OCI-LY1 (cell line): ENCODE measurements around the gene NDUFB4.

Experiments used
- H2AFZ ChIP-seq: fragments of 200-600 bp; sonication (generic), shearing (Covaris generic); 2 replicates; pipeline ENCODE4 v1.6.0; 2014; ENCODE audit warnings: antibody characterized with exemption, mild to moderate bottlenecking, low read length
- H3F3A ChIP-seq: fragments of 200-600 bp; sonication (generic), shearing (Covaris generic); 2 replicates; pipeline ENCODE4 v1.6.0; 2014; ENCODE audit warnings: mild to moderate bottlenecking, antibody characterized with exemption, low read length, moderate library complexity; ENCODE audit not compliant: insufficient read depth
- H3K27ac ChIP-seq: fragments of 200-600 bp; sonication (generic); 2 replicates; pipeline ENCODE4 v1.5.1; 2014; ENCODE audit warnings: low read length, mixed run types, mild to moderate bottlenecking, low read depth; ENCODE audit not compliant: poor library complexity, severe bottlenecking
- H3K27me3 ChIP-seq: fragments of 200-600 bp; sonication (generic); 2 replicates; pipeline ENCODE4 v1.6.0; 2014; ENCODE audit warnings: antibody characterized with exemption, mild to moderate bottlenecking, low read length, moderate library complexity; ENCODE audit not compliant: insufficient read depth
- H3K36me3 ChIP-seq: fragments of 200-600 bp; sonication (generic); 2 replicates; pipeline ENCODE4 v1.6.1; 2014; ENCODE audit warnings: mild to moderate bottlenecking, antibody characterized with exemption, low read length, moderate library complexity, mixed read lengths; ENCODE audit not compliant: insufficient read depth
- H3K4me1 ChIP-seq: fragments of 200-600 bp; sonication (generic); 2 replicates; pipeline ENCODE4 v1.5.1; 2014; ENCODE audit warnings: mild to moderate bottlenecking, low read length, moderate library complexity; ENCODE audit not compliant: insufficient read depth, severe bottlenecking
- H3K4me2 ChIP-seq: fragments of 200-600 bp; sonication (generic), shearing (Covaris generic); 2 replicates; pipeline ENCODE4 v1.6.1; 2014; ENCODE audit warnings: low read length
- H3K4me3 ChIP-seq: fragments of 200-600 bp; sonication (generic); 2 replicates; pipeline ENCODE4 v1.5.1; 2014; ENCODE audit warnings: low read length, low read depth, mild to moderate bottlenecking, mixed read lengths; ENCODE audit not compliant: poor library complexity, severe bottlenecking
- H3K79me2 ChIP-seq: fragments of 200-600 bp; shearing (Covaris generic); 2 replicates; pipeline ENCODE4 v1.6.1; 2016; ENCODE audit warnings: mixed run types, low read length, mixed read lengths; ENCODE audit not compliant: insufficient read depth
- H3K9ac ChIP-seq: fragments of 200-600 bp; sonication (generic), shearing (Covaris generic); 2 replicates; pipeline ENCODE4 v1.6.1; 2014; ENCODE audit warnings: mild to moderate bottlenecking, low read length, mixed read lengths
- H3K9me2 ChIP-seq: fragments of 200-600 bp; sonication (generic), shearing (Covaris generic); 2 replicates; pipeline ENCODE4 v1.6.1; 2014; ENCODE audit warnings: low read depth, mild to moderate bottlenecking, low read length, mixed read lengths
- H3K9me3 ChIP-seq: fragments of 200-600 bp; shearing (Covaris generic); 2 replicates; pipeline ENCODE4 v1.6.1; 2014; ENCODE audit warnings: low read length, mixed read lengths
- H4K20me1 ChIP-seq: fragments of 200-600 bp; sonication (generic), shearing (Covaris generic); 2 replicates; pipeline ENCODE4 v1.6.0; 2016; ENCODE audit warnings: mild to moderate bottlenecking, low read length; ENCODE audit not compliant: insufficient read depth
- EZH2 ChIP-seq: fragments of 200-600 bp; sonication (generic), shearing (Covaris generic); IDR thresholded peaks from 2 replicates; pipeline ENCODE4 v1.8.0; 2017; ENCODE audit warnings: borderline replicate concordance, mixed run types, mild to moderate bottlenecking, antibody characterized with exemption, low read length, moderate library complexity, mixed read lengths
- TF ChIP-seq, protein P1 (sequence below): fragments of 200-600 bp; sonication (generic), shearing (Covaris generic); IDR thresholded peaks from 2 replicates; pipeline ENCODE4 v1.5.1; 2017; ENCODE audit warnings: mild to moderate bottlenecking, antibody characterized with exemption, low read length, moderate library complexity, mixed read lengths

NDUFB4 gene

DNA sequence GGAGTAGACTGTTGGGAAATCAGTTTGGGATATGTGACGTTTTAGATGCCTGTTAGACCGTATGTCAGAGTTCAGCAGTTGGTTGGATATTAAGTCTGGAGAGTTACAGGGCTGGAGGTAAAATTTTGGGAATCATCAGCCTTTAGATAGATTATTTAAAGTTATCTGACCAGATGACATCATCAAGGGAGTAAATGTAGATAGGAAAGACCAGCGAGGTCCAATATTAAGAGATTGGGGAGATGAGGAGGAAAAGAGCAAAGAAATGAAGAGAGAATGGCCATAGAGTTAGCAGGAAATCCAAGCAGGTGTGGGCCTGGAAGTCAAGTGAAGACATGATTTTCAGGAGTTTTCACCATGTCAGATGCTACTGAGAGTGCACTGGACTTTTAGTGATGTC is 3.1 kb downstream of the NDUFB4 start:
- Histone ChIP-seq H3K9ac (no peak overlapping the region), H4K20me1 (no peaks in the 10 kb centered on the region)

DNA sequence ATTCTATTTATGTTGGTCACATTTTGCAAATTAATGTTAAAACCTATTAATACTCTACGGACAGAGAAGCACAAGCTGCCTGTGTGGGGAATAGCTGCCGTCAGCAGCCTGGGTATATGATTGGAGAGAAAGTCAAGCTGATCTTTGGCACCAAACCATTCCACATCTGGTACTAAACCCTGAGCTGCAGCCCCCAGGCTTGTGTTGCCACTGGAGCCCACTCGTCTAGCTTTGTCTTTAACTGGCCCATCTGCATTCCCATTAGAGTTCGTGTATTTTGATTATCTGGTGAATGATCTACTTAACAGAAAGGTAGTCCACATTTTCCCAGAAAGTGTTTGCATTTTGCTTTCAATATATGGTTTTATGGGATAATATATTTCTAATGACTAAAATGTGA is 5.4 kb downstream of the NDUFB4 start:
- H3K9me2 ChIP-seq: no peaks in the 10 kb centered on the region
- H3K36me3 ChIP-seq: peaks cover 58% of the 10 kb centered on the region
- no peaks in the 10 kb centered on the region for H3K9me3 ChIP-seq
- no peaks in the 10 kb centered on the region for H3K27me3 ChIP-seq
- no peaks in the 10 kb centered on the region for H3F3A ChIP-seq
- H3K4me2 ChIP-seq: no peak overlapping the region
- no peak overlapping the region for H3K4me3 ChIP-seq
- H2AFZ ChIP-seq: no peak overlapping the region
- TF ChIP-seq, protein P1, sequence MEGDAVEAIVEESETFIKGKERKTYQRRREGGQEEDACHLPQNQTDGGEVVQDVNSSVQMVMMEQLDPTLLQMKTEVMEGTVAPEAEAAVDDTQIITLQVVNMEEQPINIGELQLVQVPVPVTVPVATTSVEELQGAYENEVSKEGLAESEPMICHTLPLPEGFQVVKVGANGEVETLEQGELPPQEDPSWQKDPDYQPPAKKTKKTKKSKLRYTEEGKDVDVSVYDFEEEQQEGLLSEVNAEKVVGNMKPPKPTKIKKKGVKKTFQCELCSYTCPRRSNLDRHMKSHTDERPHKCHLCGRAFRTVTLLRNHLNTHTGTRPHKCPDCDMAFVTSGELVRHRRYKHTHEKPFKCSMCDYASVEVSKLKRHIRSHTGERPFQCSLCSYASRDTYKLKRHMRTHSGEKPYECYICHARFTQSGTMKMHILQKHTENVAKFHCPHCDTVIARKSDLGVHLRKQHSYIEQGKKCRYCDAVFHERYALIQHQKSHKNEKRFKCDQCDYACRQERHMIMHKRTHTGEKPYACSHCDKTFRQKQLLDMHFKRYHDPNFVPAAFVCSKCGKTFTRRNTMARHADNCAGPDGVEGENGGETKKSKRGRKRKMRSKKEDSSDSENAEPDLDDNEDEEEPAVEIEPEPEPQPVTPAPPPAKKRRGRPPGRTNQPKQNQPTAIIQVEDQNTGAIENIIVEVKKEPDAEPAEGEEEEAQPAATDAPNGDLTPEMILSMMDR: no peak
- no peak for TF ChIP-seq EZH2
- no peak overlapping the region for H3K9ac ChIP-seq
- H3K27ac ChIP-seq: no peak overlapping the region
- no peaks in the 10 kb centered on the region for H4K20me1 ChIP-seq
- peaks cover 13% of the 10 kb centered on the region for H3K4me1 ChIP-seq
- H3K79me2 ChIP-seq: peaks cover 11% of the 10 kb centered on the region

More for the DNA sequence above, 3.1 kb downstream of the NDUFB4 start:
- TF ChIP-seq EZH2: no peak
- TF ChIP-seq, protein P1: no peak
- Histone ChIP-seq H3K9me2 (no peaks in the 10 kb centered on the region), H3K4me2 (no peak overlapping the region), H3K4me3 (no peak overlapping the region), H3K4me1 (peaks cover 22% of the 10 kb centered on the region), H3K36me3 (peaks cover 61% of the 10 kb centered on the region), H3K9me3 (no peaks in the 10 kb centered on the region), H3K27me3 (no peaks in the 10 kb centered on the region), H3K79me2 (peaks cover 14% of the 10 kb centered on the region), H2AFZ (no peak overlapping the region), H3K27ac (no peak overlapping the region), H3F3A (no peaks in the 10 kb centered on the region)

DNA sequence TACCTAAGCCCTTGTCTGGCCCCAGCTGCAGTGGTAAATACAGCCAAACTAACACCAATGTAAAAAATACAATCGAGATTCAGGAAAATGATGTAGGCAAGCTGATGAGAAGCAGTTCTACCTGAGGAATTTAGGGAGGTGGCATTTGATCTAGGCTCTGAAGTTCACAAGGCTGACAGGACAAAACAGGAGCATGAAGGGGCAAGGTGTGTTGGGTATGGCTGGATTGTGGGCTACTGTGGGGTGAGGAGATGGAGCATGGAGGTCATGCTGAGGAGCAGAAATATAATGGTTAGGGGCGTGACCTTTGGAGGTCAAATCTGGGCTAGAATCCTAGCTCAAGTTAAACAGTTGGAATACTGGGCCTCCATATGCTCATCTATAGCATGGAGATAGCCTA is 6.5 kb downstream of the NDUFB4 start:
- Histone ChIP-seq H3K36me3 (peaks cover 52% of the 10 kb centered on the region), H3K4me2 (no peak overlapping the region), H3K27me3 (no peaks in the 10 kb centered on the region), H3K4me1 (peaks cover 6% of the 10 kb centered on the region), H2AFZ (no peak overlapping the region), H3F3A (no peaks in the 10 kb centered on the region), H3K9me2 (no peaks in the 10 kb centered on the region), H3K9ac (no peak overlapping the region), H3K9me3 (no peaks in the 10 kb centered on the region), H3K4me3 (no peak overlapping the region), H3K27ac (no peak overlapping the region), H4K20me1 (no peaks in the 10 kb centered on the region), H3K79me2 (peaks cover 2% of the 10 kb centered on the region; the same call in 1 of the 2 replicates)
- TF ChIP-seq EZH2: no peak
- TF ChIP-seq, protein P1: no peak
